ENCODE data around the gene B4GALT4.

GRCh38 chr3:119176778-119177177 lies 63.9 kb downstream of the B4GALT4 start:
- TF ChIP-seq USF1 (IDR thresholded peaks at IDR 0.05), result no peak
- no peak for TF ChIP-seq TAF1 (IDR thresholded peaks at IDR 0.05; ENCODE audit: low read depth)
- TF ChIP-seq RAD21 (IDR thresholded peaks at IDR 0.05; ENCODE audit: low read depth), result no peak
- TF ChIP-seq NFIC (IDR thresholded peaks at IDR 0.05), result no peak
- TF ChIP-seq TEAD4 (IDR thresholded peaks at IDR 0.05), result no peak
- no peak for TF ChIP-seq CEBPB (IDR thresholded peaks at IDR 0.05)
- TF ChIP-seq YY1 (IDR thresholded peaks at IDR 0.05; ENCODE audit: low read depth), result no peak
- no peak for TF ChIP-seq EP300 (IDR thresholded peaks at IDR 0.05; ENCODE audit: borderline replicate concordance)
- TF ChIP-seq TCF12 (IDR thresholded peaks at IDR 0.05; ENCODE audit: low read depth), result no peak
- TF ChIP-seq REST (IDR thresholded peaks at IDR 0.05; ENCODE audit: low read depth), result no peak
- no peak for TF ChIP-seq MAX (IDR thresholded peaks at IDR 0.05)
- no peak for TF ChIP-seq CREB1 (IDR thresholded peaks at IDR 0.05; ENCODE audit: low read depth)
- no peak for TF ChIP-seq FOXM1 (IDR thresholded peaks at IDR 0.05; ENCODE audit: borderline replicate concordance, low read depth)
- TF ChIP-seq EGR1 (IDR thresholded peaks at IDR 0.05), result no peak

Data from Ishikawa (cell line).